Measurements from ENCODE around the gene BCLAF1. TPM values are rescaled to one million over a fixed set of nuclear protein-coding genes. Genes with fewer than 3 reads are reported as not detected.
"Not testable (repeated sequence)": the region's sequence is repeated elsewhere in the genome, so short reads cannot be mapped to it uniquely, and the experiment has no call there.

Gene BCLAF1
- polyA plus RNA-seq, 1 experiment = 39.1 TPM

DNA sequence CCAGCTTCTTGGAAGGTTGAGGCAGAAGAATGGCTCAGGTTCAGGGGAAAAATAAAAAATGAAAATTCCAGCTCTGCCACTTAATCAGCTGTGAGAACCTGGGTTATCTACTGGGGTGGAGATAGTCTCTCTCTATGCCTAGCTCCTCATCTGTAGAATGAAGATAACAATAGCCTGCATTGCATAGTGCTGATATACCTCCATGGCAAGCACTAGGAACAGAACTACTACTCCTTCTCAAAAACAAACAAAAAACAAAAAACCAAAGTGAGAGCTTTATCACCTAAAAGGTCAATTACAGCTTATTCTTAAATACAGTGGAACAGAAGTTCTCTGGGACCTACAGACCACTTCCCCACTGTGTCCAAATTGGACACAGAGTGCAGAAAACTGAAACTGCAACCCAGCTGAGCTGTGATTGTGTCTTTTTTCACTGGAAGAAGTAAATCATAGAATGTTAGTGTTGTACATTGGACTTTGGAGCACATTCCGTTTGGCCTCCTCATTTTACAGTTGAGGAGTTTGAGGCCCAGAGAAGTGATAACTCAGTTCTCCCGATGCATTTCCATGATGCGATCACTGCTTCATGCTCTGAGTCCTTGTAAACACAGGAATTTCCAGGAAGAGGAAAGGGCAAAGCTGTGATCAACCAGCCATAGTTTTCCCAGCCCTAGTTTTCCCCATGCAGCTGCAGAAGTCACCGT lies 62.8 kb downstream of the BCLAF1 start:
- CTCF ChIA-PET = interaction anchor here (0.6 to 2.5 kb wide), 53 partner anchors 9 to 792 kb away, joined by 3 to 68 read pairs (median 4); partner anchors contain the start of genes AHI1, BCLAF1 and MTFR2
- Histone ChIP-seq H3K27me3 (ENCODE audit: control insufficient read depth, insufficient read depth, low read length) (no peaks in the 10 kb centered on the region), H3K36me3 (ENCODE audit: control insufficient read depth, insufficient read depth, low read length) (no peaks in the 10 kb centered on the region), H3K4me3 (ENCODE audit: low read depth, low read length) (no peak overlapping the region)
- no peak for DNase-seq (ENCODE audit: low read depth)
- POLR2A ChIA-PET = no interaction called here
- TF ChIP-seq, protein P1, sequence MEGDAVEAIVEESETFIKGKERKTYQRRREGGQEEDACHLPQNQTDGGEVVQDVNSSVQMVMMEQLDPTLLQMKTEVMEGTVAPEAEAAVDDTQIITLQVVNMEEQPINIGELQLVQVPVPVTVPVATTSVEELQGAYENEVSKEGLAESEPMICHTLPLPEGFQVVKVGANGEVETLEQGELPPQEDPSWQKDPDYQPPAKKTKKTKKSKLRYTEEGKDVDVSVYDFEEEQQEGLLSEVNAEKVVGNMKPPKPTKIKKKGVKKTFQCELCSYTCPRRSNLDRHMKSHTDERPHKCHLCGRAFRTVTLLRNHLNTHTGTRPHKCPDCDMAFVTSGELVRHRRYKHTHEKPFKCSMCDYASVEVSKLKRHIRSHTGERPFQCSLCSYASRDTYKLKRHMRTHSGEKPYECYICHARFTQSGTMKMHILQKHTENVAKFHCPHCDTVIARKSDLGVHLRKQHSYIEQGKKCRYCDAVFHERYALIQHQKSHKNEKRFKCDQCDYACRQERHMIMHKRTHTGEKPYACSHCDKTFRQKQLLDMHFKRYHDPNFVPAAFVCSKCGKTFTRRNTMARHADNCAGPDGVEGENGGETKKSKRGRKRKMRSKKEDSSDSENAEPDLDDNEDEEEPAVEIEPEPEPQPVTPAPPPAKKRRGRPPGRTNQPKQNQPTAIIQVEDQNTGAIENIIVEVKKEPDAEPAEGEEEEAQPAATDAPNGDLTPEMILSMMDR (IDR thresholded peaks at IDR 0.05; ENCODE audit: insufficient read depth, low read depth, low read length) = no peak

DNA sequence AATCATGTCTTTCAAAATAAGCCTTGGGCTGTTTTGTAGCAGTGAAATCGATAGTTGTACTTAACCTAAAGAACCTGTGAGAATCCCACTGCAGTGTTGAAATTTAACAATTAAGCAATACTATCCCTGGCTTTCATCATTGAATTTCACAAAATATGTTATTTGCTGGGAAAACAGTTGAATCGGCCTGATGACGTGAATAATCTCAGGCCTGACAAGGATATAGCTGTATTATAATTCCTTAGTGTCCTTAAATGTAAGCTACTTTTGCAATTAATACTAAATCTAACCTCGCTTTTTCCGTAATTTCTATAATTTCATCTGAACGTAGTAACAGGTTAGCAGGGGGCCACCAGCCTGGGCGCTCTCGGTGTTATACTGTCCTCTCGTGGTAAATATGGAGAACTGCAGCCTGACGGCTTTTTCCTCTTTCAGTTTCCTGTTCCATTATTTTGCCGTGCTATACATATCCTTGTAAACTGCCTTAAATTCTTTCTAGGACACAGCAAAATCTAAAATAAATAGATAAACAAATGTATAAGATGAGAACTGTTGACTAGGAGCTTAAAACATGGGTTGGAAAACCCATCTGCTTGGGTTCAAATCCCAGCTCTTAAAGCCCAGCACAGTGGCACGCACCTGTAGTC lies 63.5 kb downstream of the BCLAF1 start:
- POLR2A ChIA-PET = no interaction called here
- CTCF ChIA-PET = interaction anchor here (0.6 to 2.5 kb wide), 56 partner anchors 8 to 1069 kb away, joined by 3 to 68 read pairs (median 4); partner anchors contain the start of genes AHI1, BCLAF1 and MTFR2
- H3K4me3 ChIP-seq (ENCODE audit: low read depth, low read length) = no peak overlapping the region
- TF ChIP-seq, protein P1 (IDR thresholded peaks at IDR 0.05; ENCODE audit: insufficient read depth, low read depth, low read length) = peak; percentile 100
- no peaks in the 10 kb centered on the region for H3K27me3 ChIP-seq (ENCODE audit: control insufficient read depth, insufficient read depth, low read length)
- no peaks in the 10 kb centered on the region for H3K36me3 ChIP-seq (ENCODE audit: control insufficient read depth, insufficient read depth, low read length)
- no peak for DNase-seq (ENCODE audit: low read depth)

DNA sequence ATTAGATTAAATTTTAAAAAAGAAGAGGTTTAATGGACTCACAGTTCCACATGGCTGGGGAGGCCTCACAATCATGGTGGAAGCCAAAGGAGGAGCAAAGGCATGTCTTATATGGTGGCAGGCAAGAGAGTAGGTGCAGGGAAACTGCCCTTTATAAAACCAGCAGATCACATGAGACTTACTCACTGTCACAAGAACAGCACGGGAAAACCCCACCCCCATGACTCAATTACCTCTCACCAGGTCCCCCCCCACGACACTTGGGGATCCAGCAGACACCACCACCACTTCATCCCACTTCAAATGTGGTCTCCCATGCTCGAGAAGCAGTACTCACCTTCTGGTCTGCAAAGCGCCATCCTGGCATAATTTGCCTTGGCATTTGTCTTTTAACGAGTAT lies 64.2 kb downstream of the BCLAF1 start:
- no peak for DNase-seq (ENCODE audit: low read depth)

DNA sequence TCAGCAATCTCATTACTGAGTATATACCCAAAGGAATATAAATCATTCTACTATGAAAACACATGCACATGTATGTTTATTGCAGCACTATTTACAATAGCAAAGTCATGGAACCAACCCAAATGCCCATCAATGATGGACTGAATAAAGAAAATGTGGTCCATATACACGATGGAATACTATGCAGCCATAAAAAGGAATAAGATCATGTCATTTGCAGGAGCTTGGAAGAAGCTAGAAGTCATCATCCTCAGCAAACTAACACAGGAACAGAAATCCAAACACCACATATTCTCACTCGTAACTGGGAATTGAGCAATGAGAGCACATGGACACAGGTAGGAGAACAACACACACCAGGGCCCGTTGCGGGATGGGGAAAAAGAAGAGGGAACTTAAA lies 64.7 kb downstream of the BCLAF1 start:
- H3K27me3 ChIP-seq (ENCODE audit: control insufficient read depth, insufficient read depth, low read length); H3K4me3 ChIP-seq (ENCODE audit: low read depth, low read length); DNase-seq (ENCODE audit: low read depth); POLR2A ChIA-PET; H3K36me3 ChIP-seq (ENCODE audit: control insufficient read depth, insufficient read depth, low read length): not testable (repeated sequence)
- CTCF ChIA-PET = interaction anchor here (1.3 kb wide), 1 partner anchor 689 kb away, joined by 4 read pairs; no protein-coding TSS in a partner anchor

More for the DNA sequence above, 64.2 kb downstream of the BCLAF1 start:
- POLR2A ChIA-PET = no interaction called here
- TF ChIP-seq, protein P1 (IDR thresholded peaks at IDR 0.05; ENCODE audit: insufficient read depth, low read depth, low read length) = no peak
- H3K4me3 ChIP-seq (ENCODE audit: low read depth, low read length) = no peak overlapping the region
- CTCF ChIA-PET = interaction anchor here (0.6 to 2.5 kb wide), 35 partner anchors 9 to 1069 kb away, joined by 3 to 68 read pairs (median 5); partner anchors contain the start of genes AHI1 and MTFR2
- H3K36me3 ChIP-seq (ENCODE audit: control insufficient read depth, insufficient read depth, low read length) = no peaks in the 10 kb centered on the region
- no peaks in the 10 kb centered on the region for H3K27me3 ChIP-seq (ENCODE audit: control insufficient read depth, insufficient read depth, low read length)

DNA sequence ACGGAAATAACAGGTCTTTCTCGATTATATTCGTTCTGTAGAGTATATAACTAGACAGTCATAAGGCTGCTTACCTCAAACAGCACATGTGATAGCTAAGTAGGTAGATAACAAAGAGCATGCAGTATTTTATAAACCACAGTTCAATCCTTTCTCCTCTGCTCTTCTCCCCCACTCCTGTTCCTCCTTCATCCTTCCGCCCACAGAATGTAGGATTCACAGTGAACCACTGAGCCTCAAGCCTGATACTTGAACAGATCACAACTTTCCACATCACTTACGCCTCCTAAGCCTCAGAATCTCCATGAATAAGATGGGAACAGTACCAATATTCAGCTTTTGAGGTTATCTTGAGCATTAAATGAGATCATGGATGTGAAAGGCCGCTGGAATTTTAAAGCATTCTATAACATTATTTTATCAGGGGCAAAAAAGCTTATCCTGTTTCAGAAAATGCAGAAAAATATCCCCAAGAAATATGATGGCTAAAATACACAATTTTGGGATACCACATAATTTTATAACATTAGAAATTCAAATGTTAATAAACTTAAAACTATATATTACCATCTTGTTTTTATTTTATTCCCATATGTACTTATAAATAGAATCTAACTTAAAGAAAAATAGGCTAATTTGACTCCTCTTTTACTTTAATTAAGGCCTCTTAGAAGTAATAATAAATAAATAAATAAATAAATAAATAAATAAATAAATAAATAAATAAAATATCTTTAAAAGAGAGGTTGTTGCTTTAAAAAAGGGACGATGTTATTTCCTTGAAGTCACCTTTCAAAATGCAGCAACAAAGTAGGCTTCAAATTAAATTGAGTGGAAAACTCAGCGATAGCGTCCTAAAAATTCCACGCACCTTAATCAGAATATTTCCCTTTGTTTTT lies 72.9 kb downstream of the BCLAF1 start:
- H3K4me3 ChIP-seq (ENCODE audit: low read depth, low read length) = no peak overlapping the region
- DNase-seq (ENCODE audit: low read depth) = no peak
- TF ChIP-seq, protein P1 (IDR thresholded peaks at IDR 0.05; ENCODE audit: insufficient read depth, low read depth, low read length) = no peak
- H3K36me3 ChIP-seq (ENCODE audit: control insufficient read depth, insufficient read depth, low read length) = no peaks in the 10 kb centered on the region
- ChIA-PET POLR2A (no interaction called here), CTCF (interaction anchor here (2.2 kb wide), 1 partner anchor 9 kb away, joined by 11 read pairs; no protein-coding TSS in a partner anchor)
- no peaks in the 10 kb centered on the region for H3K27me3 ChIP-seq (ENCODE audit: control insufficient read depth, insufficient read depth, low read length)
